ENCODE measurements around the gene NPAS3. TPM values are rescaled to one million over a fixed set of nuclear protein-coding genes. Genes with fewer than 3 reads are reported as not detected.

NPAS3 gene
- total RNA-seq, 1 donor from 2014 or later: not detected

DNA sequence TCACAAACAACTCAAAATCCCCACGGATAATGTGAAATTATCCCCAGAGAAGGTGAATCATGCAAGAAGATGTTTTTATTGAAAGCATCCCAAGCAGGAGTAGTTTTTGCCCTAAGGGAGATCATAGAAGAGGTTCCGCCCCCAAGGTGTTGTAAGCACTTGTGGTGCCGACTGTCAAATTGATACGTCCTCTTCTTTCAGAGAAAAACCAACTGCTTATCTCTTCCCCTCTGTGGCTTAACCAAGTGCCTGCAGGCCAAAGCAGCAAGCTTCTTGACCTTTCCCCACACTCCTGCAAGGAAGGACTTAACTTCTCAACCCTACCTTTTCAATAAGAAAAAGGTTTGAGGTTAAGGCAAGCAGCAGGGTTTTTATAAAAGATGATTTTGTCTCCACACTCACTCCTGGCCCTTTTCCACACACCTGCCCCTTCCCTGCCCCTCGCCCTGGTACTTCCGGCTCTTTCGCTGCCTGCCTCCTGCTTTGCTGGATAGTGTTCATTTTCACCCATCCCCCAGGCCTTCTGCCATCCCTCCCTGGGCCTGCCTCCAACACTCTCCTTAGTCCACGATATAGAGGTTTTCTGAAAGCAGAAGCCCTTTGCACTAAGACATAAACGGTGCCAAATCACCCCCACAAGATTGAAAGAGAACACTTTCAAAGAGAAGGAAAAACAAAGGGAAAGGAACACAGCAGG, 897.7 kb downstream of the NPAS3 start:
- H3K4me1 Mint-ChIP-seq: peaks cover 42% of the 10 kb centered on the region
- H3K4me3 Mint-ChIP-seq: peak overlapping the region; percentile 62
- peak; percentile 71 for DNase-seq
- H3K36me3 Mint-ChIP-seq (ENCODE audit: low read depth): no peaks in the 10 kb centered on the region
- H3K9me3 Mint-ChIP-seq: no peaks in the 10 kb centered on the region
- intact Hi-C loops (cut with micrococcal nuclease): loop anchor here (5.0 to 10.0 kb wide), 2 partner anchors 178 to 206 kb away; no protein-coding TSS in a partner anchor
- peak overlapping the region; percentile 18 for H3K27ac Mint-ChIP-seq
- no peaks in the 10 kb centered on the region for H3K27me3 Mint-ChIP-seq

GRCh38 chr14:33836900-33837577, 898.4 kb downstream of the NPAS3 start:
- peak overlapping the region; percentile 62 for H3K4me3 Mint-ChIP-seq
- DNase-seq: no peak
- H3K27ac Mint-ChIP-seq: no peak overlapping the region
- no peaks in the 10 kb centered on the region for H3K9me3 Mint-ChIP-seq
- no peaks in the 10 kb centered on the region for H3K27me3 Mint-ChIP-seq
- H3K4me1 Mint-ChIP-seq: peaks cover 42% of the 10 kb centered on the region
- intact Hi-C loops (cut with micrococcal nuclease): loop anchor here (5.0 to 10.0 kb wide), 2 partner anchors 178 to 205 kb away; no protein-coding TSS in a partner anchor
- no peaks in the 10 kb centered on the region for H3K36me3 Mint-ChIP-seq (ENCODE audit: low read depth)

DNA sequence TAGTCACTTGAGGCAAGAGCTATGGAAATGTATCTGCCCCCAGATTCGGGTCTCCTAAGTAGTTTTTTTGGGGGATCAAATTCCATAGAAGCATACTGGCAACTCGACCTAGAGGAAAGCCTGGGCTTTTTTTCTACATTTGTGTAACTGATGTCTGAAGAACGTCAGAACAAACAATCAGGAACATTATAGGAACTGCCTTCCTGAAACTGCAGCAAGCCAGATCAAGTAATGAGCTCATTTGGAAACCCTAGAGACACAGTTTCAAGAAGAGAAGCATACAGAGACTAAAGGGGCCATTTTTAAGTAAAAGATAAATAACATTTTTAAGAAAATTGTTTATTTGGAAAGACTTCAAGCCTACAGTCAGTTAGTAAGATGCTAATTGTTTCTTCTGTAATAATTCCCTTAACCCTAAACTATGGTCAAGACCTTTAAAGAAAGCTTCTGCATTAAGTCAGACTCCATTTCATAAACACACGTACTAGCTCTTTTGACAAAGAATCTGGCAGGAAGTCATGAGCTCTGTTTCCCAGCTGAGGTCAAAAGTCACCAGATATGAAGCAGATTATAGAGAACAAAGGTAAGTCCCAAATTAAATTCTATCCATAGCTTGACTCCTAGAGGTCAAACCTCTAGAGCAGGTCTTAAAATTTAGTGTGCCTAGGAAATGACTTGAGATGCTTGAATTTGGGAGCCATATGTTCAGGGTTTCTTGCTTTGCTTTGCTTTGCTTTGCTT, 899.4 kb downstream of the NPAS3 start:
- Mint-ChIP-seq H3K36me3 (ENCODE audit: low read depth) (no peaks in the 10 kb centered on the region), H3K9me3 (no peaks in the 10 kb centered on the region), H3K27me3 (no peaks in the 10 kb centered on the region), H3K27ac (no peak overlapping the region), H3K4me1 (peaks cover 42% of the 10 kb centered on the region), H3K4me3 (no peak overlapping the region)
- DNase-seq: no peak
- intact Hi-C loops (cut with micrococcal nuclease): loop anchor here (2.0 to 10.0 kb wide), 3 partner anchors 177 to 463 kb away; no protein-coding TSS in a partner anchor

- Mint-ChIP-seq H3K4me1 (peaks cover 38% of the 10 kb centered on the region), H3K4me3 (no peak overlapping the region), H3K9me3 (no peaks in the 10 kb centered on the region), H3K36me3 (ENCODE audit: low read depth) (no peaks in the 10 kb centered on the region), H3K27me3 (no peaks in the 10 kb centered on the region), H3K27ac (no peak overlapping the region)
- intact Hi-C loops (cut with micrococcal nuclease): loop anchor here (1.0 to 10.0 kb wide), 6 partner anchors 105 to 461 kb away; no protein-coding TSS in a partner anchor
- peak; percentile 89 for DNase-seq
Measured at GRCh38 chr14:33839193-33840076, 900.8 kb downstream of the NPAS3 start.

GRCh38 chr14:33840797-33841196, 902.1 kb downstream of the NPAS3 start:
- intact Hi-C loops (cut with micrococcal nuclease): loop anchor here (10.0 kb wide), 1 partner anchor 104 kb away; no protein-coding TSS in a partner anchor
- no peak for DNase-seq
- peaks cover 30% of the 10 kb centered on the region for H3K4me1 Mint-ChIP-seq
- H3K9me3 Mint-ChIP-seq: no peaks in the 10 kb centered on the region
- H3K27me3 Mint-ChIP-seq: peaks cover under 1% of the 10 kb centered on the region
- no peaks in the 10 kb centered on the region for H3K36me3 Mint-ChIP-seq (ENCODE audit: low read depth)
- H3K27ac Mint-ChIP-seq: no peak overlapping the region
- no peak overlapping the region for H3K4me3 Mint-ChIP-seq

GRCh38 chr14:33842299-33842698, 903.6 kb downstream of the NPAS3 start:
- intact Hi-C loops (cut with micrococcal nuclease): loop anchor here (10.0 kb wide), 1 partner anchor 103 kb away; no protein-coding TSS in a partner anchor
- H3K36me3 Mint-ChIP-seq (ENCODE audit: low read depth): peaks cover 4% of the 10 kb centered on the region
- no peak for DNase-seq
- H3K4me1 Mint-ChIP-seq: peaks cover 27% of the 10 kb centered on the region
- H3K9me3 Mint-ChIP-seq: peaks cover 4% of the 10 kb centered on the region
- H3K27ac Mint-ChIP-seq: no peak overlapping the region
- no peak overlapping the region for H3K4me3 Mint-ChIP-seq
- peaks cover 5% of the 10 kb centered on the region for H3K27me3 Mint-ChIP-seq

- no peak overlapping the region for H3K4me3 Mint-ChIP-seq
- H3K9me3 Mint-ChIP-seq: peaks cover 4% of the 10 kb centered on the region
- H3K27ac Mint-ChIP-seq: no peak overlapping the region
- peaks cover 4% of the 10 kb centered on the region for H3K36me3 Mint-ChIP-seq (ENCODE audit: low read depth)
- DNase-seq: no peak
- H3K27me3 Mint-ChIP-seq: peaks cover 7% of the 10 kb centered on the region
- intact Hi-C loops (cut with micrococcal nuclease): loop anchor here (10.0 kb wide), 1 partner anchor 101 kb away; no protein-coding TSS in a partner anchor
- H3K4me1 Mint-ChIP-seq: peaks cover 23% of the 10 kb centered on the region
Measured at GRCh38 chr14:33844118-33844517, 905.4 kb downstream of the NPAS3 start.

DNA sequence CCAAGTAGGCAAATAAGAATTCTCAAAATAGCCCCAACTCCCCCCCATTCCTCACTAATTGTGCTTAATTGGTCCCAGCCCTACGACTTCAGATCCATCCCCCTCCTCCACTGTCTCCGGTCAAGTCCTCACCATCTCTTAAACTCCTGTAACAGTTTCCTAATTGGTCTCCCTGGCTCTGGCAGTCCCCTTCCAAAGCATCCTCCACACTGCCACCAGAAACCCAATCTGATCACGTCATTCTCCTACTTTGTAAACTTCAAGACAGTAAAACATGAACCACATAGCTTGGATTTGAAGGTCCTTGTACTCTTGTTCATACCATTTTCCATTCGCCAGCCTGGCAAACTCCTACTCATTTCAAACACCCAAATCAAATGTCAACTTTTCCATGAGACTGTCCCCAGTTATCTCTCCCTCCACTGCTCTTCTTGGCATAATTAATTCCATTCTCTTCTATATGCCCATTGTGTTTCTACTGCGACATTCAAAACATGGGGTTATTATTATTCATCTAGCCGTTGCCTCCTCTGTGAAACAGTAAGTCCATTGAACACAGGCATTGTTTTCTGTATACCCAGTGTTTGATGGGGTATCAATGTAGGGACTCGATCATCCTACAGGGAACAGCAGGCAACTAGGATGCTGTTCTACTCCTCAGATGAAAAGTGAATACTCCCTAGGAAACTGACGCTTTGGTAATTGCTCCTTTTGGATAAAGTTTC, 907.6 kb downstream of the NPAS3 start:
- no peak for DNase-seq
- H3K27ac Mint-ChIP-seq: no peak overlapping the region
- peaks cover 4% of the 10 kb centered on the region for H3K9me3 Mint-ChIP-seq
- peaks cover 11% of the 10 kb centered on the region for H3K27me3 Mint-ChIP-seq
- H3K36me3 Mint-ChIP-seq (ENCODE audit: low read depth): peaks cover 4% of the 10 kb centered on the region
- H3K4me3 Mint-ChIP-seq: no peak overlapping the region
- peaks cover 18% of the 10 kb centered on the region for H3K4me1 Mint-ChIP-seq
- intact Hi-C loops (cut with micrococcal nuclease): loop anchor here (10.0 kb wide), 1 partner anchor 99 kb away; no protein-coding TSS in a partner anchor

- Mint-ChIP-seq H3K9me3 (peaks cover 4% of the 10 kb centered on the region), H3K4me3 (no peak overlapping the region), H3K36me3 (ENCODE audit: low read depth) (peaks cover 4% of the 10 kb centered on the region), H3K27ac (no peak overlapping the region), H3K27me3 (peaks cover 19% of the 10 kb centered on the region), H3K4me1 (peaks cover 18% of the 10 kb centered on the region)
- intact Hi-C loops (cut with micrococcal nuclease): loop anchor here (10.0 kb wide), 1 partner anchor 98 kb away; no protein-coding TSS in a partner anchor
- DNase-seq: no peak
Measured at GRCh38 chr14:33847066-33847465, 908.4 kb downstream of the NPAS3 start.

DNA sequence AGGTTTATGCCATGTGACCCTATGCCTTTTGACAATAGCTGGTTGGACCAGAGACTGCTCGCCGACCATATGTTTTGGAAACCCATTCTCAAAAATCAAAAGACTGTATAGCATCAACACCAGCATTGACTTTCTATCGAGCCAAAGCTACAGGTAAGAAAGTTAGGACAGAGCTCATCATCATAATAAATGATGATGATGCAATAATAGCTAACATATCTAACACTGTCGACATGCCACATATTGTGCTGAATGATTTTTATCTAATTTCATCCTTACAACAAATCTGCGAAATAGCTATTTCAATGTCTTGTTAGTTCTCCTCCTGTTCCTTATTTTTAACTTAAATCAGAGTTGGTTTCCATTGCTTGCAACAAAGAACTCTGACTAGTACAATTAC, 909.3 kb downstream of the NPAS3 start:
- no peak for DNase-seq
- Mint-ChIP-seq H3K9me3 (peaks cover 4% of the 10 kb centered on the region), H3K36me3 (ENCODE audit: low read depth) (peaks cover 4% of the 10 kb centered on the region), H3K4me3 (no peak overlapping the region), H3K4me1 (peaks cover 18% of the 10 kb centered on the region), H3K27ac (no peak overlapping the region), H3K27me3 (peaks cover 25% of the 10 kb centered on the region)
- intact Hi-C loops (cut with micrococcal nuclease): loop anchor here (10.0 kb wide), 1 partner anchor 97 kb away; no protein-coding TSS in a partner anchor

GRCh38 chr14:33848706-33849454, 910.2 kb downstream of the NPAS3 start:
- Mint-ChIP-seq H3K27ac (no peak overlapping the region), H3K4me3 (no peak overlapping the region), H3K4me1 (peaks cover 18% of the 10 kb centered on the region), H3K9me3 (peaks cover 4% of the 10 kb centered on the region), H3K27me3 (peaks cover 25% of the 10 kb centered on the region), H3K36me3 (ENCODE audit: low read depth) (peaks cover 4% of the 10 kb centered on the region)
- intact Hi-C loops (cut with micrococcal nuclease): loop anchor here (10.0 kb wide), 1 partner anchor 96 kb away; no protein-coding TSS in a partner anchor
- peak; percentile 69 for DNase-seq

DNA sequence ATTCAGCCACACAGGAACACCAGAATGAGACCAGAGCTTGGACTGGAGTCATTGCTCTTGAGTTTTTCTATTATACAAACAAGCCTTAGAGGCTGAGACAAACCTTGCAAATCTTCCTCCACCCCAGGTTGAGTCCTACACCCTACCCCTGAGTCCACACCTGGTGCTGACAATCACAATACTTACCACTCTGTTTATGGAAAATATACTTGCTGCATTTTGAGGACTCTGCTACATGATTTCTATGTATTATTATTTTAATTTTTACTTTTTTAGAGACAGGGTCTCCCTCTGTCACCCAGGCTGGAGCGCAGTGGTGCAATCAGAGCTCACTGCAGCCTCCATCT, 910.7 kb downstream of the NPAS3 start:
- intact Hi-C loops (cut with micrococcal nuclease): loop anchor here (10.0 kb wide), 1 partner anchor 95 kb away; no protein-coding TSS in a partner anchor
- Mint-ChIP-seq H3K27me3 (peaks cover 25% of the 10 kb centered on the region), H3K9me3 (peaks cover 4% of the 10 kb centered on the region), H3K27ac (no peak overlapping the region), H3K4me3 (no peak overlapping the region), H3K4me1 (peaks cover 18% of the 10 kb centered on the region), H3K36me3 (ENCODE audit: low read depth) (peaks cover 4% of the 10 kb centered on the region)
- DNase-seq: no peak
